ENCODE data around the gene HS3ST2.

GRCh38 chr16:22927306-22927705 lies 113.3 kb downstream of the HS3ST2 start:
- TF ChIP-seq CTCF (IDR thresholded peaks at IDR 0.05 in 8 of 11, conservative IDR thresholded peaks at IDR 0.05 in 3 of 11) (no peak), POLR2A (IDR thresholded peaks at IDR 0.05) (no peak)

Measured in spleen (tissue), 7 donors.